IMR-90 (cell line): ENCODE results near the gene RER1. TPM values are rescaled to one million over a fixed set of nuclear protein-coding genes. Genes with fewer than 3 reads are reported as not detected.

Experiments used
- ATAC-seq: fragments of 200-7000 bp; cut with Tn5 transposase; 2 replicates; pipeline ENCODE4 v1.9.1; 2020; ENCODE audit warnings: low read depth, mild to moderate bottlenecking, moderate library complexity
- BruUV-seq: library from RNA; stranded (reverse); fragments of 400-500 nt; replicated peaks from 2 replicates; lab custom pipeline; 2021; lab: Mats Ljungman, UMichigan
- CTCF ChIA-PET: fragments of 300-600 bp; formaldehyde crosslinking; extraction: SDS; loops from one replicate; lab custom pipeline; 2021; ENCODE audit warnings: antibody characterized with exemption; lab: Yijun Ruan, JAX
- POLR2A ChIA-PET: fragments of 300-600 bp; sonication (Branson Sonifier 250); formaldehyde crosslinking; loops from one replicate; lab custom pipeline; 2022; ENCODE audit warnings: antibody characterized with exemption; ENCODE audit not compliant: unreplicated experiment; lab: Charles Lee
- DNase-seq: peaks from one replicate; pipeline ENCODE4 v3.0.0; 2013
- H2AFZ ChIP-seq: replicated peaks from 2 replicates; pipeline ENCODE3; 2013; ENCODE audit warnings: low read length, mild to moderate bottlenecking; ENCODE audit not compliant: poor library complexity
- H2AK5ac ChIP-seq: 2 replicates; pipeline ENCODE4 v1.6.1; 2013; ENCODE audit warnings: low read depth, low read length, inconsistent platforms
- H2AK9ac ChIP-seq: replicated peaks from 2 replicates; pipeline ENCODE3; 2013; ENCODE audit warnings: mild to moderate bottlenecking, low read depth, low read length, moderate library complexity; ENCODE audit not compliant: poor library complexity
- H2BK120ac ChIP-seq: 2 replicates; pipeline ENCODE4 v1.6.1; 2013; ENCODE audit warnings: low read depth, low read length, inconsistent platforms
- H2BK15ac ChIP-seq: 3 replicates; pipeline ENCODE4 v1.6.1; 2013; ENCODE audit warnings: low read depth, low read length, inconsistent platforms
- H2BK20ac ChIP-seq: 2 replicates; pipeline ENCODE4 v1.6.1; 2013; ENCODE audit warnings: low read depth, mild to moderate bottlenecking, inconsistent platforms, low read length, moderate library complexity
- H2BK5ac ChIP-seq: 2 replicates; pipeline ENCODE4 v1.6.1; 2013; ENCODE audit warnings: mild to moderate bottlenecking, low read depth, low read length, inconsistent platforms; ENCODE audit not compliant: poor library complexity, severe bottlenecking
- H3K14ac ChIP-seq: replicated peaks from 2 replicates; pipeline ENCODE4 v1.6.1; 2013; ENCODE audit warnings: low read depth, low read length, inconsistent platforms
- H3K18ac ChIP-seq: 2 replicates; pipeline ENCODE4 v1.6.1; 2013; ENCODE audit warnings: low read depth, low read length, control low read depth
- H3K23ac ChIP-seq: 2 replicates; pipeline ENCODE4 v1.6.1; 2013; ENCODE audit warnings: low read depth, low read length, inconsistent platforms
- H3K27ac ChIP-seq: 2 replicates; pipeline ENCODE4 v1.5.1; 2013; ENCODE audit warnings: mild to moderate bottlenecking, control low read depth, low read length; ENCODE audit not compliant: insufficient read depth
- H3K27me3 ChIP-seq: 2 replicates; pipeline ENCODE4 v1.6.1; 2013; ENCODE audit warnings: low read length; ENCODE audit not compliant: control insufficient read depth, insufficient read depth
- H3K36me3 ChIP-seq: 2 replicates; pipeline ENCODE4 v1.6.1; 2013; ENCODE audit warnings: low read length, mixed read lengths; ENCODE audit not compliant: control insufficient read depth, insufficient read depth
- H3K4ac ChIP-seq: 2 replicates; pipeline ENCODE4 v1.6.1; 2013; ENCODE audit warnings: low read depth, low read length, inconsistent platforms
- H3K4me1 ChIP-seq: 2 replicates; pipeline ENCODE4 v1.6.1; 2013; ENCODE audit warnings: low read length, mixed read lengths; ENCODE audit not compliant: control insufficient read depth, insufficient read depth
- H3K4me2 ChIP-seq: 2 replicates; pipeline ENCODE4 v1.6.1; 2013; ENCODE audit warnings: low read depth, mild to moderate bottlenecking, control low read depth, low read length, moderate library complexity
- H3K4me3 ChIP-seq: 2 replicates; pipeline ENCODE4 v1.5.1; 2013; ENCODE audit warnings: low read depth, mild to moderate bottlenecking, control low read depth, low read length, moderate library complexity; ENCODE audit not compliant: insufficient read depth
- H3K56ac ChIP-seq: 2 replicates; pipeline ENCODE4 v1.6.1; 2013; ENCODE audit warnings: low read length, inconsistent platforms; ENCODE audit not compliant: insufficient read depth; ENCODE audit errors: extremely low read depth
- H3K79me1 ChIP-seq, 2 experiments: 2 replicates each; pipeline ENCODE4 v1.6.1; 2013; ENCODE audit warnings: low read length in 2 of 2, inconsistent platforms in 1 of 2, low read depth in 1 of 2
- H3K9ac ChIP-seq: 2 replicates; pipeline ENCODE4 v1.6.1; 2013; ENCODE audit warnings: low read depth, low read length, control low read depth
- H3K9me1 ChIP-seq: 2 replicates; pipeline ENCODE4 v1.6.1; 2013; ENCODE audit warnings: low read length, inconsistent platforms; ENCODE audit not compliant: insufficient read depth
- H3K9me3 ChIP-seq: 2 replicates; pipeline ENCODE4 v1.6.1; 2013; ENCODE audit warnings: low read length; ENCODE audit not compliant: control insufficient read depth, insufficient read depth
- H4K20me1 ChIP-seq: 2 replicates; pipeline ENCODE4 v1.6.1; 2013; ENCODE audit warnings: low read length, inconsistent platforms; ENCODE audit not compliant: insufficient read depth
- H4K5ac ChIP-seq: 2 replicates; pipeline ENCODE4 v1.6.1; 2013; ENCODE audit warnings: mild to moderate bottlenecking, low read depth, low read length, control low read depth
- H4K8ac ChIP-seq, 2 experiments: 2 replicates each; pipeline ENCODE4 v1.6.1; 2013; ENCODE audit warnings: low read depth in 2 of 2, low read length in 2 of 2, control low read depth in 1 of 2, inconsistent platforms in 1 of 2
- H4K91ac ChIP-seq: 2 replicates; pipeline ENCODE4 v1.6.1; 2013; ENCODE audit warnings: low read depth, low read length, inconsistent platforms; ENCODE audit not compliant: insufficient read depth
- BHLHE40 ChIP-seq: fragments of 150-350 bp; IDR thresholded peaks from 2 replicates; pipeline ENCODE4 v1.6.1; 2016; ENCODE audit warnings: mild to moderate bottlenecking, low read depth, low read length
- CEBPB ChIP-seq: IDR thresholded peaks from 2 replicates; pipeline ENCODE4 v1.6.1; 2012; ENCODE audit warnings: low read depth, low read length, improper control_type of control experiment
- CHD1 ChIP-seq: IDR thresholded peaks from 2 replicates; pipeline ENCODE4 v1.6.1; 2012; ENCODE audit warnings: low read depth, low read length, improper control_type of control experiment
- FOS ChIP-seq: fragments of 150-350 bp; IDR thresholded peaks from 2 replicates; pipeline ENCODE4 v1.6.1; 2016; ENCODE audit warnings: low read depth, low read length
- MAZ ChIP-seq: IDR thresholded peaks from 2 replicates; pipeline ENCODE4 v1.6.1; 2012; ENCODE audit warnings: low read depth, mild to moderate bottlenecking, low read length, improper control_type of control experiment, moderate library complexity, borderline replicate concordance
- MXI1 ChIP-seq: IDR thresholded peaks from 2 replicates; pipeline ENCODE4 v1.6.1; 2012; ENCODE audit warnings: low read depth, mild to moderate bottlenecking, low read length, moderate library complexity, borderline replicate concordance
- NFE2L2 ChIP-seq: fragments of 150-350 bp; IDR thresholded peaks from 2 replicates; pipeline ENCODE4 v1.6.1; 2016; ENCODE audit warnings: low read depth, mild to moderate bottlenecking, low read length
- POLR2A ChIP-seq: IDR thresholded peaks from 2 replicates; pipeline ENCODE4 v1.6.1; 2012; ENCODE audit warnings: mild to moderate bottlenecking, low read depth, low read length
- RAD21 ChIP-seq: IDR thresholded peaks from 2 replicates; pipeline ENCODE4 v1.6.1; 2012; ENCODE audit warnings: low read length, improper control_type of control experiment
- RCOR1 ChIP-seq: IDR thresholded peaks from 2 replicates; pipeline ENCODE4 v1.6.1; 2012; ENCODE audit warnings: mild to moderate bottlenecking, low read length, improper control_type of control experiment; ENCODE audit not compliant: insufficient replicate concordance
- RFX5 ChIP-seq: IDR thresholded peaks from 2 replicates; pipeline ENCODE4 v1.8.0; 2012; ENCODE audit warnings: low read depth, mild to moderate bottlenecking, low read length, moderate library complexity
- SMC3 ChIP-seq: fragments of 150-350 bp; IDR thresholded peaks from 2 replicates; pipeline ENCODE4 v1.6.1; 2016; ENCODE audit warnings: low read depth, mild to moderate bottlenecking, antibody characterized with exemption, low read length, moderate library complexity
- WGBS, 2 experiments: methylation state at CpG; one replicate each; pipeline versions ENCODE4 v1.1.5 to v1.1.7; 2013; ENCODE audit warnings: missing lambda C conversion rate in 2 of 2; ENCODE audit not compliant: insufficient read length in 1 of 2; ENCODE audit errors: extremely low coverage in 2 of 2; 5-methylcytosine and 5-hydroxymethylcytosine counted together
- dilution Hi-C: fragments of 300-500 bp; cut with HindIII; formaldehyde crosslinking; loops from one replicate; pipeline ENCODE4 v1.14.3; 2018; ENCODE audit warnings: low sequenced_read_pairs; ENCODE audit not compliant: unreplicated experiment
- in situ Hi-C: fragments of 300-500 bp; cut with MboI; formaldehyde crosslinking; loops from 3 replicates; pipeline ENCODE4 v1.14.3; 2019; ENCODE audit warnings: low sequenced_read_pairs, inconsistent platforms, mixed read lengths
- intact Hi-C: fragments of 100-400 bp; cut with micrococcal nuclease; formaldehyde crosslinking; loops from 2 replicates; pipeline ENCODE4 v1.10.0; 2022
- polyA plus RNA-seq, 3 experiments: library from polyadenylated mRNA; depleted of rRNA; stranded (reverse); fragments of >200 nt; gene quantifications; 2 replicates each; pipeline ENCODE4 v1.2.3, GENCODE V29; 2012; ENCODE audit warnings: low replicate concordance in 1 of 3
- total RNA-seq: library from RNA; depleted of rRNA; stranded (reverse); fragments of >200 nt; gene quantifications from 2 replicates; pipeline ENCODE4 v1.2.3, GENCODE V29; 2012
- TF ChIP-seq, protein P1 (sequence below): fragments of 150-350 bp; IDR thresholded peaks from 2 replicates; pipeline ENCODE4 v1.6.1; 2017; ENCODE audit warnings: mild to moderate bottlenecking, antibody characterized with exemption, low read length, low read depth
- TF ChIP-seq, protein P2 (sequence below): fragments of 150-350 bp; IDR thresholded peaks from 2 replicates; pipeline ENCODE4 v1.6.1; 2016; ENCODE audit warnings: low read depth, mild to moderate bottlenecking, low read length, moderate library complexity, borderline replicate concordance
- TF ChIP-seq, protein P3 (sequence below): conservative IDR thresholded peaks from 2 replicates; pipeline ENCODE4 v1.5.1; 2012; ENCODE audit warnings: mild to moderate bottlenecking, low read depth, low read length, improper control_type of control experiment

RER1 gene
- total and polyA plus RNA-seq, 2 of the 4 experiments (the other 2 are of a cell fraction) = 47.1 to 240 TPM

DNA sequence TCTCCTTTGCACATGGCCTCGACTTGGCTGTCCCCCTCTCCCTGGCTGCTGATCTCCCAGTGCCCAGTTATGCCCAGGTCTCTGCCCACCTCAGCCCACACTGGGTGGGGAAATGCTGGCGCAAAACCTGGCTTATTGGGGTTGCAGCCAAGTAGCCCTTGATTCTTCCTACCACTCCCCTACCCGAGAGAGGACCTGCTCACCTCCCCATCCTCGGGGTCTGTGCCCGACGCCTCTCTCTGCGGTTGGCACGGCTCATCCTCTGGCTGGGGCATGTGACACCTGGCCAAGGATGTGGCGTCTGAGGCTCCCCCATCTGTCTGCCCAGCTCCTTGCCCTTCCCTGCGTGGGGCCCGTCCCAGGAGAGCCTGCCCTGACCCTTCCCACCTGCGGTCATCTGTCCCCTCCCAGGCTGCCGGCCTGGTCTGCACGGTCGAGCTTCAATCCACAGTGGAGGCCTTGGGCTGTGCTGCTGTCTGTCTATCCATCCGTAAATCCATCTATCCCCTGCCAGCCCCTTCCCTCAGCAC, 27.2 kb downstream of the RER1 start:
- Histone ChIP-seq H2BK15ac (no peak overlapping the region), H3K27ac (no peak overlapping the region), H3K79me1 (peaks cover 0 to 5% of the 10 kb centered on the region in 2 experiments; a peak in 1 of 4 replicates), H2BK5ac (no peak overlapping the region), H3K27me3 (peaks cover 5% of the 10 kb centered on the region; the same call in 1 of the 2 replicates), H3K4me1 (peaks cover 3% of the 10 kb centered on the region), H2AFZ (peak overlapping the region; percentile 62), H3K14ac (no peak overlapping the region), H4K20me1 (no peaks in the 10 kb centered on the region), H2AK5ac (no peak overlapping the region), H3K9ac (no peak overlapping the region), H3K4me2 (no peak overlapping the region), H2AK9ac (no peak overlapping the region), H3K18ac (no peak overlapping the region), H3K56ac (no peak overlapping the region), H2BK20ac (no peak overlapping the region), H3K23ac (no peak overlapping the region), H3K4me3 (no peak overlapping the region), H4K5ac (no peak overlapping the region), H3K9me3 (peaks cover 6% of the 10 kb centered on the region), H3K9me1 (no peaks in the 10 kb centered on the region), H2BK120ac (no peak overlapping the region), H3K36me3 (no peaks in the 10 kb centered on the region), H4K8ac (no peak overlapping the region), H3K4ac (no peak overlapping the region), H4K91ac (no peak overlapping the region)
- ATAC-seq (no peak), DNase-seq (no peak)
- dilution Hi-C loops = no loop called here
- 72% methylated on average over 11 of the region's 16 CpGs; no CpG with 5 or more reads in 1 of the 2 experiments for WGBS, 2 experiments
- intact Hi-C loops = loop anchor here (10.0 kb wide), 1 partner anchor 896 kb away; no protein-coding TSS in a partner anchor
- ChIA-PET POLR2A (no interaction called here), CTCF (no interaction called here)
- no peak for TF ChIP-seq RFX5
- no peak for TF ChIP-seq BHLHE40
- TF ChIP-seq CEBPB = no peak
- TF ChIP-seq, protein P1, sequence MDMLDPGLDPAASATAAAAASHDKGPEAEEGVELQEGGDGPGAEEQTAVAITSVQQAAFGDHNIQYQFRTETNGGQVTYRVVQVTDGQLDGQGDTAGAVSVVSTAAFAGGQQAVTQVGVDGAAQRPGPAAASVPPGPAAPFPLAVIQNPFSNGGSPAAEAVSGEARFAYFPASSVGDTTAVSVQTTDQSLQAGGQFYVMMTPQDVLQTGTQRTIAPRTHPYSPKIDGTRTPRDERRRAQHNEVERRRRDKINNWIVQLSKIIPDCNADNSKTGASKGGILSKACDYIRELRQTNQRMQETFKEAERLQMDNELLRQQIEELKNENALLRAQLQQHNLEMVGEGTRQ = no peak
- TF ChIP-seq RAD21 = no peak
- TF ChIP-seq MAZ = no peak
- TF ChIP-seq FOS = no peak
- TF ChIP-seq NFE2L2 = no peak
- TF ChIP-seq, protein P2, sequence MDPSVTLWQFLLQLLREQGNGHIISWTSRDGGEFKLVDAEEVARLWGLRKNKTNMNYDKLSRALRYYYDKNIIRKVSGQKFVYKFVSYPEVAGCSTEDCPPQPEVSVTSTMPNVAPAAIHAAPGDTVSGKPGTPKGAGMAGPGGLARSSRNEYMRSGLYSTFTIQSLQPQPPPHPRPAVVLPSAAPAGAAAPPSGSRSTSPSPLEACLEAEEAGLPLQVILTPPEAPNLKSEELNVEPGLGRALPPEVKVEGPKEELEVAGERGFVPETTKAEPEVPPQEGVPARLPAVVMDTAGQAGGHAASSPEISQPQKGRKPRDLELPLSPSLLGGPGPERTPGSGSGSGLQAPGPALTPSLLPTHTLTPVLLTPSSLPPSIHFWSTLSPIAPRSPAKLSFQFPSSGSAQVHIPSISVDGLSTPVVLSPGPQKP = no peak
- TF ChIP-seq, protein P3, sequence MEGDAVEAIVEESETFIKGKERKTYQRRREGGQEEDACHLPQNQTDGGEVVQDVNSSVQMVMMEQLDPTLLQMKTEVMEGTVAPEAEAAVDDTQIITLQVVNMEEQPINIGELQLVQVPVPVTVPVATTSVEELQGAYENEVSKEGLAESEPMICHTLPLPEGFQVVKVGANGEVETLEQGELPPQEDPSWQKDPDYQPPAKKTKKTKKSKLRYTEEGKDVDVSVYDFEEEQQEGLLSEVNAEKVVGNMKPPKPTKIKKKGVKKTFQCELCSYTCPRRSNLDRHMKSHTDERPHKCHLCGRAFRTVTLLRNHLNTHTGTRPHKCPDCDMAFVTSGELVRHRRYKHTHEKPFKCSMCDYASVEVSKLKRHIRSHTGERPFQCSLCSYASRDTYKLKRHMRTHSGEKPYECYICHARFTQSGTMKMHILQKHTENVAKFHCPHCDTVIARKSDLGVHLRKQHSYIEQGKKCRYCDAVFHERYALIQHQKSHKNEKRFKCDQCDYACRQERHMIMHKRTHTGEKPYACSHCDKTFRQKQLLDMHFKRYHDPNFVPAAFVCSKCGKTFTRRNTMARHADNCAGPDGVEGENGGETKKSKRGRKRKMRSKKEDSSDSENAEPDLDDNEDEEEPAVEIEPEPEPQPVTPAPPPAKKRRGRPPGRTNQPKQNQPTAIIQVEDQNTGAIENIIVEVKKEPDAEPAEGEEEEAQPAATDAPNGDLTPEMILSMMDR = no peak
- no peak for TF ChIP-seq RCOR1
- TF ChIP-seq POLR2A = no peak
- TF ChIP-seq CHD1 = no peak
- TF ChIP-seq MXI1 = no peak
- TF ChIP-seq SMC3 = no peak
- no TSS peak for BruUV-seq
- in situ Hi-C loops = loop anchor here (25.0 kb wide), 1 partner anchor 893 kb away; no protein-coding TSS in a partner anchor
